GM12891 (cell line): Measurements from ENCODE around the gene TMEM41A.
"Not testable (repeated sequence)": the region's sequence is repeated elsewhere in the genome, so short reads cannot be mapped to it uniquely, and the experiment has no call there.

Source experiments
- DNase-seq: peaks from one replicate; pipeline ENCODE4 v3.0.0; 2011; ENCODE audit warnings: low spot score; ENCODE audit not compliant: insufficient read length
- FAIRE-seq: peaks from 2 replicates; lab custom pipeline; 2011; peaks lifted over from hg19 to GRCh38; lab: Jason Lieb, UNC
- PAX5 ChIP-seq: IDR thresholded peaks from 2 replicates; pipeline ENCODE4 v1.6.1; 2011; ENCODE audit warnings: low read length, moderate library complexity, mild to moderate bottlenecking; ENCODE audit not compliant: insufficient read depth, severe bottlenecking
- POLR2A ChIP-seq: IDR thresholded peaks from 2 replicates; pipeline ENCODE4 v1.6.1; 2011; ENCODE audit warnings: low read depth, low read length, control low read depth
- POLR2AphosphoS5 ChIP-seq: IDR thresholded peaks from 2 replicates; pipeline ENCODE4 v1.6.1; 2011; ENCODE audit warnings: low read depth, low read length, control low read depth
- POU2F2 ChIP-seq: IDR thresholded peaks from 2 replicates; pipeline ENCODE4 v1.6.1; 2011; ENCODE audit warnings: low read depth, mild to moderate bottlenecking, control low read depth, low read length, moderate library complexity
- SPI1 ChIP-seq: IDR thresholded peaks from 2 replicates; pipeline ENCODE4 v1.6.1; 2011; ENCODE audit warnings: low read depth, low read length, control low read depth
- TAF1 ChIP-seq: IDR thresholded peaks from 2 replicates; pipeline ENCODE4 v1.6.1; 2011; ENCODE audit warnings: low read depth, low read length, control low read depth

Gene TMEM41A

GRCh38 chr3:185503521-185503920, 4.7 kb upstream of the TMEM41A start:
- FAIRE-seq (no peak), DNase-seq (no peak)
- no peak for TF ChIP-seq POU2F2
- no peak for TF ChIP-seq POLR2AphosphoS5

GRCh38 chr3:185502987-185503386, 4.2 kb upstream of the TMEM41A start:
- no peak for DNase-seq
- no peak for FAIRE-seq
- TF ChIP-seq POLR2A (no peak), TAF1 (no peak), POU2F2 (no peak), SPI1 (no peak), POLR2AphosphoS5 (no peak), PAX5 (no peak)

GRCh38 chr3:185490241-185490640, 8.6 kb downstream of the TMEM41A start:
- TF ChIP-seq PAX5 (no peak), SPI1 (no peak), POLR2A (no peak)
- DNase-seq (no peak), FAIRE-seq (no peak)

- FAIRE-seq, result no peak
- no peak for DNase-seq
Observed at GRCh38 chr3:185489462-185489861, 9.4 kb downstream of the TMEM41A start.

GRCh38 chr3:185488465-185488864, 10.4 kb downstream of the TMEM41A start:
- no peak for TF ChIP-seq PAX5
- no peak for TF ChIP-seq SPI1
- TF ChIP-seq POLR2A, result no peak
- no peak; the same call in 1 of the 2 replicates for TF ChIP-seq POLR2AphosphoS5
- no peak for TF ChIP-seq TAF1
- no peak for TF ChIP-seq POU2F2
- DNase-seq, result no peak
- no peak for FAIRE-seq

More at GRCh38 chr3:185489462-185489861, 9.4 kb downstream of the TMEM41A start:
- peak; percentile 36; the same call in 1 of the 2 replicates for TF ChIP-seq POLR2A
- no peak for TF ChIP-seq PAX5

GRCh38 chr3:185486394-185486793, 12.4 kb downstream of the TMEM41A start:
- TF ChIP-seq SPI1 (no peak), POU2F2 (no peak), TAF1 (no peak), PAX5 (no peak), POLR2A (no peak), POLR2AphosphoS5 (no peak)
- DNase-seq (no peak), FAIRE-seq (no peak)

- TF ChIP-seq POLR2A, result no peak
- TF ChIP-seq PAX5, result no peak
- no peak for TF ChIP-seq POLR2AphosphoS5
- no peak for TF ChIP-seq POU2F2
- no peak for TF ChIP-seq TAF1
- TF ChIP-seq SPI1, result no peak
- FAIRE-seq (no peak), DNase-seq (no peak)
Observed at GRCh38 chr3:185484296-185484695, 14.5 kb downstream of the TMEM41A start.

- DNase-seq, result no peak
- no peak for FAIRE-seq
- TF ChIP-seq TAF1 (no peak), POU2F2 (no peak), PAX5 (no peak), SPI1 (0 out of 2 replicates have a peak, but pooled peaks have one; percentile 5)
Observed at GRCh38 chr3:185479373-185479945, 19.4 kb downstream of the TMEM41A start.

GRCh38 chr3:185477316-185477715, 21.5 kb downstream of the TMEM41A start:
- FAIRE-seq (no peak), DNase-seq (no peak)
- TF ChIP-seq PAX5, result no peak
- TF ChIP-seq POLR2AphosphoS5, result no peak
- TF ChIP-seq SPI1, result no peak
- TF ChIP-seq POU2F2, result no peak
- no peak for TF ChIP-seq POLR2A
- TF ChIP-seq TAF1, result no peak

- DNase-seq, FAIRE-seq: not testable (repeated sequence)
Observed at GRCh38 chr3:185474922-185475321, 23.9 kb downstream of the TMEM41A start.
